ENCODE data around the gene TOMM40. TPM values are rescaled to one million over a fixed set of nuclear protein-coding genes. Genes with fewer than 3 reads are reported as not detected.

The TOMM40 gene
- total RNA-seq, 2 donors from 2014 or later, result 19.7 to 34.3 TPM

- Histone ChIP-seq H3K36me3 (replicated peaks in 1 of 2; ENCODE audit: insufficient read depth in 1 of 2, low read depth in 2 of 2) (peaks cover 6 to 14% of the 10 kb centered on the region in 2 donors), H3K27me3 (no peaks in the 10 kb centered on the region), H3K27ac (no peak overlapping the region), H3K9me3 (no peaks in the 10 kb centered on the region), H3K4me1 (peaks cover 23% of the 10 kb centered on the region), H3K4me3 (no peak overlapping the region)
- no peak for ATAC-seq
- DNase-seq, result no peak
- no peak for TF ChIP-seq POLR2A (IDR thresholded peaks at IDR 0.05)
- TF ChIP-seq, protein P1, sequence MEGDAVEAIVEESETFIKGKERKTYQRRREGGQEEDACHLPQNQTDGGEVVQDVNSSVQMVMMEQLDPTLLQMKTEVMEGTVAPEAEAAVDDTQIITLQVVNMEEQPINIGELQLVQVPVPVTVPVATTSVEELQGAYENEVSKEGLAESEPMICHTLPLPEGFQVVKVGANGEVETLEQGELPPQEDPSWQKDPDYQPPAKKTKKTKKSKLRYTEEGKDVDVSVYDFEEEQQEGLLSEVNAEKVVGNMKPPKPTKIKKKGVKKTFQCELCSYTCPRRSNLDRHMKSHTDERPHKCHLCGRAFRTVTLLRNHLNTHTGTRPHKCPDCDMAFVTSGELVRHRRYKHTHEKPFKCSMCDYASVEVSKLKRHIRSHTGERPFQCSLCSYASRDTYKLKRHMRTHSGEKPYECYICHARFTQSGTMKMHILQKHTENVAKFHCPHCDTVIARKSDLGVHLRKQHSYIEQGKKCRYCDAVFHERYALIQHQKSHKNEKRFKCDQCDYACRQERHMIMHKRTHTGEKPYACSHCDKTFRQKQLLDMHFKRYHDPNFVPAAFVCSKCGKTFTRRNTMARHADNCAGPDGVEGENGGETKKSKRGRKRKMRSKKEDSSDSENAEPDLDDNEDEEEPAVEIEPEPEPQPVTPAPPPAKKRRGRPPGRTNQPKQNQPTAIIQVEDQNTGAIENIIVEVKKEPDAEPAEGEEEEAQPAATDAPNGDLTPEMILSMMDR (IDR thresholded peaks at IDR 0.05), result no peak
- 80 to 90% methylated on average over 6 to 15 of the region's 18 CpGs for WGBS, 2 donors
- intact Hi-C loops (cut with DNase I), result no loop called here
Measured at GRCh38 chr19:44893332-44894051, 2.4 kb downstream of the TOMM40 start.

DNA sequence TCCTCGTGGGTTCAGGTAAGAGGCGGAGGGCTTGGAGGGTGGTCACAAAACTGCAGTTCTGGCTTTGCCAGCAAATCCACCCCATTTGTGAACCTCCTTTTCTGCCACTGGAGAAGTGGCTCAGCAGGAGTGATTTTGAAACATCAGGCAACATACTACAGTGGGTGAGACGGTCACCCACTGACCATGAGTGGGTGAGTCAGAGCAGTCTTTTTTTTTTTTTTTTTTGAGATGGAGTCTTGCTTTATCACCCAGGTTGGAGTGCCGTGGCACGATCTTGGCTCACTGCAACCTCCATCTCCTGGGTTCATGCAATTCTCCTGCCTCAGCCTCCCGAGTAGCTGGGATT is 3.0 kb downstream of the TOMM40 start:
- Histone ChIP-seq H3K27ac (no peak overlapping the region), H3K4me1 (peaks cover 23% of the 10 kb centered on the region), H3K9me3 (no peaks in the 10 kb centered on the region), H3K4me3 (no peak overlapping the region), H3K27me3 (no peaks in the 10 kb centered on the region), H3K36me3 (replicated peaks in 1 of 2; ENCODE audit: insufficient read depth in 1 of 2, low read depth in 2 of 2) (peaks cover 6 to 14% of the 10 kb centered on the region in 2 donors)
- TF ChIP-seq, protein P1 (IDR thresholded peaks at IDR 0.05), result no peak
- no peak for TF ChIP-seq POLR2A (IDR thresholded peaks at IDR 0.05)
- DNase-seq, result no peak
- ATAC-seq, result no peak
- WGBS, 2 donors, result 92 to 100% methylated on average over 4 to 6 of the region's 6 CpGs
- intact Hi-C loops (cut with DNase I), result no loop called here

DNA sequence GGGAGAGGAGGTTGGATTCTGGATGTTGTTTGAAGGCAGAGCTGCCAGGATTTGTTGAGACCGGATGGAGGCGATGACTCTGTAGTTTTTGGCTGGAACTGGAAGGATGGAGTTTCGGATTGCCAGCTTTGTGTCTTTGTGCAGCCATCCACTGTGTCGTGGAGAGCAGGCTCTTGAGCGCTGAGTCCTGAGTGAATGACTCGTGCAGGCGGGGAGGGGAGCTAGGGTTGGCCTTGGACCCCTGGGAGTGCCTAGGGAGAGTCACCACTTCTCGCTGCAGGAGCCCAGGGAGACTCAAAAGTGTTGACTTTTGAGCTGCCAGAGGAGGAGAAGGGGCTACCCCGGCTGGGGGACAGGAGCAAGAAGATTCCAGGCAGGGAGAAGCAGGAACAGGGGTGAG is 3.9 kb downstream of the TOMM40 start:
- ATAC-seq, result no peak
- H3K36me3 ChIP-seq (replicated peaks in 1 of 2; ENCODE audit: insufficient read depth in 1 of 2, low read depth in 2 of 2), result peaks cover 6 to 14% of the 10 kb centered on the region in 2 donors
- H3K9me3 ChIP-seq, result no peaks in the 10 kb centered on the region
- no peak overlapping the region for H3K27ac ChIP-seq
- WGBS, 2 donors, result 81 to 86% methylated on average over 9 of the region's 9 CpGs
- intact Hi-C loops (cut with DNase I), result no loop called here
- TF ChIP-seq, protein P1 (IDR thresholded peaks at IDR 0.05), result no peak
- TF ChIP-seq POLR2A (IDR thresholded peaks at IDR 0.05), result no peak
- no peaks in the 10 kb centered on the region for H3K27me3 ChIP-seq
- DNase-seq, result no peak
- peaks cover 17% of the 10 kb centered on the region for H3K4me1 ChIP-seq
- H3K4me3 ChIP-seq, result no peak overlapping the region

DNA sequence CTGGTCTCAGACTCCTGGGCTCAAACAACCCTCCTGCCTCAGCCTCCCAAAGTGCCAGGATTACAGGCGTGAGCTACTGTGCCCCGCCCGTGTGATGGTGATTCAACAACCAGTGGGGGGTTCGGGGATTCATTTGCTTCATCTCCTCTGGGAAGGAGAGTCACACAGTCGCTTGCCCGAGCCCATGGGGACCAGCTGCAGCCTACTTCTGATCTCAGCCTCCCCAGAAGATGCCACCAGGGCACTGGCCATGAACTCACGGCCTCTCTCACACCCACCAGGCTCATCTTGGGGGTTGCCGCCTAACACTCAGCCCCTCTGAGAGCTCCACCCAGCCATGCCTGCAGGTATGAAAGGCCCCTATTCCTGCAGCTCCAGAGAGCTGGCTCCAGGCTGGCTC is 6.8 kb downstream of the TOMM40 start:
- Histone ChIP-seq H3K4me3 (no peak overlapping the region), H3K4me1 (peaks cover 2% of the 10 kb centered on the region), H3K27ac (no peak overlapping the region), H3K27me3 (no peaks in the 10 kb centered on the region), H3K9me3 (no peaks in the 10 kb centered on the region), H3K36me3 (replicated peaks in 1 of 2; ENCODE audit: insufficient read depth in 1 of 2, low read depth in 2 of 2) (peaks cover 6 to 16% of the 10 kb centered on the region in 2 donors)
- no peak for ATAC-seq
- WGBS, 2 donors, result 95 to 97% methylated on average over 6 to 8 of the region's 8 CpGs
- no peak for TF ChIP-seq POLR2A (IDR thresholded peaks at IDR 0.05)
- TF ChIP-seq, protein P1 (IDR thresholded peaks at IDR 0.05), result no peak
- no peak for DNase-seq
- intact Hi-C loops (cut with DNase I), result no loop called here

Measured in body of pancreas (tissue), 4 donors.